Measurements from ENCODE around the gene CCNYL1. TPM values are rescaled to one million over a fixed set of nuclear protein-coding genes. Genes with fewer than 3 reads are reported as not detected.
A peak's percentile ranks its signal among the peaks of the same experiment; 100 is the strongest.

The CCNYL1 gene
- total RNA-seq, 6 experiments from 2014 or later = 7.1 to 11.9 (median 9.4) TPM

DNA sequence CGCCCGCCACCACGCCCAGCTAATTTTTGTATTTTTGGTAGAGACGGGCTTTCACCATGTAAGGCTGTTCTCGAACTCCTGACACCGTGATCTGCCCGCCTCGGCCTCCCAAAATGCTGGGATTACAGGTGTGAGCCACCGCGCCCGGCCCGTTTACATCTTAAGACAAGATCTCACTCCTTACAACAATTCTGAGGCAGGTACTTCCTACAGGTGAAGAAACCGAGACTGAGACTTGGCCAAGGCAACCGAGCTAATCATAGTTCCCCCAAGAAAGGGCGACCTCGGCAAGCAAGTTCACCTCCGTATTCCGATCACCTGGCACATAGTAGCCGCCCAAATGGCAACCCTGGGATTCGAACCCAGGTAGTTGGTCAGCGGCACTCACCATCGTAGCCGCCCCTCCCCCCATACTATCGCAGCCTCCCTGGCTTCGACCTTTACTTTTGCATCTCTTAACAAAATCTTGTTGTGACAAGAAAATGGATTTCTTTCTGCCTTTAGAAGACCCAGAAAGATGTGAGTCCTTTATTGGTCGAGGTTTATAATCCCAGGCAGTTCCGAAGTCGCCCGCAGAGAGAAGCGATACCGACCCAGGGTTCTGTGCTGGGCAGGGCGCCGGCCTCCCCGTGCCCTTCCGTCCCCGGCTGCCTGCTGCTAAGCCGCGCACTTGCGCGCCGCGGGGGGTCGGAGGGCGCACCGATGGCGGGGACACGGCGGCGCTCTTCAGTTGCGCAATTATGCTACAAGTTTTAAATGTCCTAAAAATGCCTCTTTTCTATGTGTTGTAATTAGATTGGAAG is 59.4 kb downstream of the CCNYL1 start:
- Histone ChIP-seq H3K27me3 (no peaks in the 10 kb centered on the region), H3K9me3 (no peaks in the 10 kb centered on the region), H3K27ac (peak overlapping the region; percentile 80 to 94 (median 91)), H3K36me3 (peaks cover 0 to 17% (median 0%) of the 10 kb centered on the region in 4 donors), H3K4me3 (peak overlapping the region; percentile 79 to 85 (median 83)), H3K4me1 (peaks cover 0 to 19% (median 9%) of the 10 kb centered on the region in 4 donors)
- peak in 3 of 4 donors; percentile 2 to 38 (median 2) for ATAC-seq
- 7% methylated on average over 45 of the region's 50 CpGs for WGBS (ENCODE audit: insufficient coverage, low coverage, low lambda C conversion rate, missing lambda C conversion rate)
- TF ChIP-seq POLR2A (IDR thresholded peaks at IDR 0.05) = peak; percentile 60
- TF ChIP-seq, protein P1, sequence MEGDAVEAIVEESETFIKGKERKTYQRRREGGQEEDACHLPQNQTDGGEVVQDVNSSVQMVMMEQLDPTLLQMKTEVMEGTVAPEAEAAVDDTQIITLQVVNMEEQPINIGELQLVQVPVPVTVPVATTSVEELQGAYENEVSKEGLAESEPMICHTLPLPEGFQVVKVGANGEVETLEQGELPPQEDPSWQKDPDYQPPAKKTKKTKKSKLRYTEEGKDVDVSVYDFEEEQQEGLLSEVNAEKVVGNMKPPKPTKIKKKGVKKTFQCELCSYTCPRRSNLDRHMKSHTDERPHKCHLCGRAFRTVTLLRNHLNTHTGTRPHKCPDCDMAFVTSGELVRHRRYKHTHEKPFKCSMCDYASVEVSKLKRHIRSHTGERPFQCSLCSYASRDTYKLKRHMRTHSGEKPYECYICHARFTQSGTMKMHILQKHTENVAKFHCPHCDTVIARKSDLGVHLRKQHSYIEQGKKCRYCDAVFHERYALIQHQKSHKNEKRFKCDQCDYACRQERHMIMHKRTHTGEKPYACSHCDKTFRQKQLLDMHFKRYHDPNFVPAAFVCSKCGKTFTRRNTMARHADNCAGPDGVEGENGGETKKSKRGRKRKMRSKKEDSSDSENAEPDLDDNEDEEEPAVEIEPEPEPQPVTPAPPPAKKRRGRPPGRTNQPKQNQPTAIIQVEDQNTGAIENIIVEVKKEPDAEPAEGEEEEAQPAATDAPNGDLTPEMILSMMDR (IDR thresholded peaks at IDR 0.05) = peak in 2 of 4 donors; percentile 8 to 29
- intact Hi-C loops (cut with DNase I) = no loop called here
- DNase-seq = peak; percentile 62 to 74 (median 74)

DNA sequence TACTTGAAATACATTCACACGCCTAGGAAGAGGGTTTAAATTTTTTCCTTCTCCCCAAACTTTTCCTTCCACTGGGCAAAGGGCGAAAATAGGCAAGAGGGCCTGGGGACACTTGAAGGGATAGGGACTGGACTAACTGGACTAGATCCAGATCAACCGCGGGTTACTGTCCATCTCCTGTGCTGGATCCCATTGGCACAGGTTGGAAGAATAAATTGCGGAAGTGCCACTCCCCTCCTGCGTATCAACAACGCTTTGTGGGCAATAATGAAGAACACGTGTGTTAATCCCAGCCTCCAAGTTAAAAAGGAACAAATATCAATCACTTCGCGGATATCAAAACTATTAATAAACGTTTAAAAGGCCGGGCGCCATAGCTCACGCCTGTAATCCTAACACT is 60.0 kb downstream of the CCNYL1 start:
- TF ChIP-seq, protein P1 (IDR thresholded peaks at IDR 0.05) = no peak
- no peak for TF ChIP-seq POLR2A (IDR thresholded peaks at IDR 0.05)
- 60% methylated on average over 14 of the region's 14 CpGs for WGBS (ENCODE audit: insufficient coverage, low coverage, low lambda C conversion rate, missing lambda C conversion rate)

DNA sequence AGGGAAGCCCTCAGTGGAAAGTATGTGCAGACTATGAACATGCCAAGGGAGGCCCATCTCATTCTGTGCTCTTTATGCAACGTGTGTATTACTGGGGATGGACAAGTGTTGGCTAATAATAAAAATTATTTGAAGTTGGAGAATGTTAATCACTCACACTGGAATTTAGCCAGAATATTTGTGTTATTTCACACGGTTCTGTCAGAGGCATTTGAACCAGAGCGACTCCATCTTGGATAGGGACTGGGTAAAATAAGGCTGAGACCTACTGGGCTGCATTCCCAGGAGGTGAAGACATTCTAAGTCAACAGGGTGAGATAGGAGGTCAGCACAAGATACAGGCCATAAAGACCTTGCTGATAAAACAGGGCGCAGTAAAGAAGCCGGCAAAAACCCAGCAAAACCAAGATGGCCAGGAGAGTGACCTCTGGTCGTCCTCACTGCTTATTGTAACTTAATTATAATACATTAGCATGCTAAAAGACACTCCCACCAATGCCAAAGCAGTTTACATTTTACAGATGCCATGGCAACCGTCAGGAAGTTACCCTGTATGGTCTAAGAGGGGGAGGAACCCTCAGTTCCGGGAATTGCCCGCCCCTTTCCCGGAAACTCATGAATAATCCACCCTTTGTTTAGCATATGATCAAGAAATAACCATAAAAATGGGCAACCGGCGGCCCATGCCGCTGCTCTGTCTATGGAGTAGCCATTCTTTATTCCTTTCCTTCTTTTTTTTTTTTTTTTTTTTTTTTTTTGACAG is 60.8 kb downstream of the CCNYL1 start:
- intact Hi-C loops (cut with DNase I) = no loop called here
- TF ChIP-seq, protein P1 (IDR thresholded peaks at IDR 0.05) = no peak
- TF ChIP-seq POLR2A (IDR thresholded peaks at IDR 0.05) = no peak
- Histone ChIP-seq H3K27me3 (no peaks in the 10 kb centered on the region), H3K9me3 (no peaks in the 10 kb centered on the region), H3K27ac (peak overlapping the region in 1 of 3 donors; percentile 91), H3K36me3 (peaks cover 0 to 7% (median 0%) of the 10 kb centered on the region in 4 donors), H3K4me3 (no peak overlapping the region), H3K4me1 (peaks cover 0 to 33% (median 15%) of the 10 kb centered on the region in 4 donors)
- DNase-seq (no peak), ATAC-seq (no peak)
- WGBS (ENCODE audit: insufficient coverage, low coverage, low lambda C conversion rate, missing lambda C conversion rate) = 82% methylated on average over 8 of the region's 13 CpGs

More for the DNA sequence above, 60.0 kb downstream of the CCNYL1 start:
- H3K27ac ChIP-seq = peak overlapping the region; percentile 80 to 94 (median 91)
- no peaks in the 10 kb centered on the region for H3K9me3 ChIP-seq
- H3K36me3 ChIP-seq = peaks cover 0 to 16% (median 0%) of the 10 kb centered on the region in 4 donors
- no peaks in the 10 kb centered on the region for H3K27me3 ChIP-seq
- no peak for ATAC-seq
- peak in 1 of 3 donors; percentile 58 for DNase-seq
- peak overlapping the region in 2 of 3 donors; percentile 79 to 85 for H3K4me3 ChIP-seq
- intact Hi-C loops (cut with DNase I) = no loop called here
- H3K4me1 ChIP-seq = peaks cover 0 to 25% (median 11%) of the 10 kb centered on the region in 4 donors

DNA sequence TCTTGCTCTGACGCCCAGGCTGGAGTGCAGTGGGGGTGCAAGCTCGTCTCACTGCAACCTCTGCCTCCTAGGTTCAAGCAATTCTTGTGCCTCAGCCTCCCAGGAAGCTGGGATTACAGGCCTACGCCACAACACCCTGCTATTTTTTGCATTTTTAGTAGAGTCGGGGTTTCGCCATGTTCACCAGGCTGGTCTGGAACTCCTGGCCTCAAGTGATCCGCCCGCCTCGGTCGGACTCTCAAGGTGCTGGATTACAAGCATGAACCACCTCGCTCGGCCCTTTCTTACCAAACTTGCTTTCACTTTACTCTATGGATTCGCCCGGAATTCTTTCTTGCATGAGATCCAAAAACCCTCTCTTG is 61.4 kb downstream of the CCNYL1 start:
- no peaks in the 10 kb centered on the region for H3K27me3 ChIP-seq
- ATAC-seq (no peak), DNase-seq (no peak)
- peaks cover 0 to 2% (median 0%) of the 10 kb centered on the region in 4 donors for H3K36me3 ChIP-seq
- H3K4me1 ChIP-seq = peaks cover 0 to 35% (median 16%) of the 10 kb centered on the region in 4 donors
- intact Hi-C loops (cut with DNase I) = no loop called here
- no peak for TF ChIP-seq POLR2A (IDR thresholded peaks at IDR 0.05)
- TF ChIP-seq, protein P1 (IDR thresholded peaks at IDR 0.05) = no peak
- no peak overlapping the region for H3K4me3 ChIP-seq
- H3K9me3 ChIP-seq = no peaks in the 10 kb centered on the region
- H3K27ac ChIP-seq = no peak overlapping the region
- 97% methylated on average over 5 of the region's 13 CpGs for WGBS (ENCODE audit: insufficient coverage, low coverage, low lambda C conversion rate, missing lambda C conversion rate)

Measured in right lobe of liver (tissue), 6 donors.